Measurements from ENCODE around the gene KRT76. TPM values are rescaled to one million over a fixed set of nuclear protein-coding genes. Genes with fewer than 3 reads are reported as not detected.

KRT76 gene
- polyA plus RNA-seq, 1 of the 3 experiments (the other 2 are of a cell fraction) = not detected

- Histone ChIP-seq H3K4me3 (ENCODE audit: low read depth in 2 of 2, low read length in 1 of 2) (no peak overlapping the region), H3K4me1 (ENCODE audit: control insufficient read depth in 1 of 2, insufficient read depth in 2 of 2, low read depth in 1 of 2, low read length in 1 of 2) (no peaks in the 10 kb centered on the region), H3K9me3 (no peaks in the 10 kb centered on the region), H2AFZ (ENCODE audit: low read depth) (no peak overlapping the region), H3K27me3 (ENCODE audit: insufficient read depth) (peaks cover 10% of the 10 kb centered on the region; the same call in 1 of the 2 replicates), H3K4me2 (no peak overlapping the region), H4K20me1 (ENCODE audit: insufficient read depth) (no peaks in the 10 kb centered on the region), H3K9ac (no peak overlapping the region), H3K9me2 (no peaks in the 10 kb centered on the region), H3K27ac (ENCODE audit: low read depth in 2 of 2, low read length in 1 of 2) (no peak overlapping the region), H3K36me3 (replicated peaks in 1 of 2; ENCODE audit: control insufficient read depth in 1 of 2, insufficient read depth in 2 of 2, low read length in 1 of 2) (no peaks in the 10 kb centered on the region), H3K79me2 (ENCODE audit: insufficient read depth) (no peaks in the 10 kb centered on the region), H3F3A (replicated peaks; ENCODE audit: insufficient read depth) (no peaks in the 10 kb centered on the region)
- no peak for DNase-seq
- WGBS (ENCODE audit: low lambda C conversion rate) = 0% methylated on average over 3 of the region's 3 CpGs
- CTCF ChIA-PET = no interaction called here
- POLR2A ChIA-PET = no interaction called here
- no peak for TF ChIP-seq TEAD4 (IDR thresholded peaks at IDR 0.05; ENCODE audit: borderline replicate concordance, insufficient read depth)
- no peak for TF ChIP-seq IRF3 (IDR thresholded peaks at IDR 0.05; ENCODE audit: low read depth, low read length)
- no peak for TF ChIP-seq USF2 (IDR thresholded peaks at IDR 0.05; ENCODE audit: borderline replicate concordance, low read depth, low read length)
- no peak for TF ChIP-seq TCF12 (IDR thresholded peaks at IDR 0.05)
- TF ChIP-seq YY1 (IDR thresholded peaks at IDR 0.05; ENCODE audit: low read depth) = no peak
- TF ChIP-seq EP300 (IDR thresholded peaks at IDR 0.05; ENCODE audit: borderline replicate concordance in 1 of 2, low read depth in 1 of 2, low read length in 1 of 2) = no peak
- no peak for TF ChIP-seq ELF1 (IDR thresholded peaks at IDR 0.05)
- TF ChIP-seq USF1 (IDR thresholded peaks at IDR 0.05; ENCODE audit: borderline replicate concordance, low read depth) = no peak
- TF ChIP-seq RXRA (IDR thresholded peaks at IDR 0.05; ENCODE audit: borderline replicate concordance, low read depth) = no peak
- no peak for TF ChIP-seq MXI1 (IDR thresholded peaks at IDR 0.05; ENCODE audit: low read depth, low read length)
- no peak for TF ChIP-seq TAF1 (IDR thresholded peaks at IDR 0.05; ENCODE audit: borderline replicate concordance, low read depth, low read length)
- no peak for TF ChIP-seq SMC3 (IDR thresholded peaks at IDR 0.05; ENCODE audit: low read depth, low read length)
- TF ChIP-seq REST (IDR thresholded peaks at IDR 0.05; ENCODE audit: low read depth, low read length) = no peak
- TF ChIP-seq MEF2A (IDR thresholded peaks at IDR 0.05; ENCODE audit: borderline replicate concordance, low read depth) = no peak
- no peak for TF ChIP-seq FOXJ3 (CRISPR knock-in tag; IDR thresholded peaks at IDR 0.05)
- no peak for TF ChIP-seq SIN3A (IDR thresholded peaks at IDR 0.05; ENCODE audit: borderline replicate concordance, low read depth, low read length)
Measured at GRCh38 chr12:52767427-52767826, 9.7 kb downstream of the KRT76 start.

All from SK-N-SH (cell line).